Superior temporal gyrus (tissue), 1 donor: ENCODE results near the gene MTHFSD.

Experiments used
- DNase-seq: peaks from one replicate; pipeline ENCODE4 v3.0.0-alpha.2; 2016; ENCODE audit errors: extremely low spot score

Gene MTHFSD

DNA sequence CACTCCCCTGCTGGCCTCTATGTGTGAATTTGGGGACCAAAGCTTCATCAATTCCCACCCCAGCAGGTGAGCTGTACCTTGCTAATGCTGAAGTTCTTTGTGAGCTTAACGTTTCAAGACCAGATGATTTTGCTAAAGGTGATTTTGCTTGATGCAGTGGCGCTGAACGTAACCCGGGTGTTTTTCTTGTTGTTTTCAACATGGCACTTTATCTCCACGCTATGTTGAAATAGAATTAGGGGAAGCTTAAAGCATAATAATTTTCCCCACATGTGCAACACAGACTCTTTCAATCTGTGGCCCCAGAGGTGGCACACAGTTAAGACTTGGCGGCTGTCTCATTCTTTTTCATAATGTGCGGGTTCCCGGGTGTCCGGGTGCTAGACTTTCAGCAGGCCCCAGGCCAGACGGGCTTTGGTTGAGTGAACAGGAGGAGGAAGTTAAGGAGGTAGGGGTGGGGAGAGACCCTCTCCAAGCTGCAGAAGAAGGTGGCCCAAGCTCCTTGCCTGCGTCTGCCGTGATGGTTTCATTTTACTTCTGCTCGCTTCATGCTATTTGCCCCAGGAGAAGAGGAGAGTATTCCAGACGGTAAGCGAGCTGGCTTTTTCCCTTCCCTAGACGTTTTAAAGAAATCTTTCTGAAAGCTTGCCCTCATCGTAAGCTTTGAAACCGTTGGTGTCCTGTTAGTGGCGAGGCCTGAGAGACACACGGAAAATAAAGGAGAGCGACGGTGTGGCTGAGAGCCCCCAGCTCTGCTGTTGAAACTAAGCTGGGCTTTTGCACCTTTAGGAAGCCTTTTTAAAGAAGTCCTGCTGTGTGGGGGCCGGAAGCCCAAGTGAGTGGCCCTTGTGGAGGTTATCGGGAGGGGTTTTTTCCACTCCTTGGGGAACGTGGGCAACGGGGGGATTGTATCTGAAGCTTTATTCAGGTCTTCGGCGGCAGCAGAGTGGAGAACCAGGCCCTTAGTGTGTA is 15.8 kb upstream of the MTHFSD start:
- DNase-seq, result no peak

DNA sequence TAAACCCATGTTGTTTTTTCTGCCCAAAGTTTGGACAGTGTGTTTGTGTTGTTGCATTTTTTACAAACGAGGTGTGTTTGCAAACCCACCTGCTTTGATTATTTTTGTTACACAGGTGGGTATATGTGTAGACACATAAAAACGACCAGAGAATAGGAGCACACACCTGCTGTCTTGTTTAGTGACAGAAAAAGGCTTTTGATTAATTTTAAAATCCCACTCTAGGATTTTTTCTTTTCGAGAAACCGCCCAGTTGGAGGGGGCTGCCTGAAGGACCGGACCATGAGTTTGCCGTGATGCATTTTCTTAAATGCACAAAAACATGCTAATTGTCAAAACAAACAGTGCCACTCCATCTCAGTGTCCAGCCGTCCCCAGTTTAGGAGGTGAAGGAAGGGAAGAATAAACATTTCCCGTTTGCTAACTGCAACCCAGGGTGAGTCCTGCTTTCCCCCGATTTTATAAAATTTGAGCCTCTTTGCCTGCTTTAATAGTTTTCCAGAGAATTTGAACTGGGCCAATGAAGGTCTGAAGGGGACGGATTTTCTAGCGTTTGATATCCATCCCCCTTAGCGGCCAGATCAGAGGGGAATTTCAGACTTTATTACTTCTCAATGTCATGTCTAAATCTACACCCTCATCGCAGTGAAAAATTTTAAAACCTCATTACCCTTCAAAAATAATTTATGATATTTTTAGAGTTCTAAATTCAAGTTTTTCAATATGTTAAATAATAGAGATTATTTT is 14.8 kb upstream of the MTHFSD start:
- no peak for DNase-seq

DNA sequence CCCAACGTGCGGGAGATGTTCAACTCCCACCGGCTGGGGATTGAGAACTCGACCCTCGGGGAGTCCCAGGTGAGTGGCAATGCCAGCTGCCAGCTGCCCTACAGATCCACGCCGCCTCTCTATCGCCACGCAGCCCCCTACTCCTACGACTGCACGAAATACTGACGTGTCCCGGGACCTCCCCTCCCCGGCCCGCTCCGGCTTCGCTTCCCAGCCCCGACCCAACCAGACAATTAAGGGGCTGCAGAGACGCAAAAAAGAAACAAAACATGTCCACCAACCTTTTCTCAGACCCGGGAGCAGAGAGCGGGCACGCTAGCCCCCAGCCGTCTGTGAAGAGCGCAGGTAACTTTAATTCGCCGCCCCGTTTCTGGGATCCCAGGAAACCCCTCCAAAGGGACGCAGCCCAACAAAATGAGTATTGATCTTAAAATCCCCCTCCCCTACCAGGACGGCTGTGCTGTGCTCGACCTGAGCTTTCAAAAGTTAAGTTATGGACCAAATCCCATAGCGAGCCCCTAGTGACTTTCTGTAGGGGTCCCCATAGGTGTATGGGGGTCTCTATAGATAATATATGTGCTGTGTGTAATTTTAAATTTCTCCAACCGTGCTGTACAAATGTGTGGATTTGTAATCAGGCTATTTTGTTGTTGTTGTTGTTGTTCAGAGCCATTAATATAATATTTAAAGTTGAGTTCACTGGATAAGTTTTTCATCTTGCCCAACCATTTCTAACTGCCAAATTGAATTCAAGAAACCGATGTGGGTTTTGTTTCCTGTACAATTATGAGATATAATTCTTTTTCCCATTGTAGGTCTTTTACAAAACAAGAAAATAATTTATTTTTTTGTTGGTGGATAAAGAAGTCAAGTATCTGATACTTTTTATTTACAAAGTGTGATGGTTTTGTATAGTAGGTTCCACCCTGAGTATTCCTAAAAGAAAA is 13.9 kb upstream of the MTHFSD start:
- no peak for DNase-seq

DNA sequence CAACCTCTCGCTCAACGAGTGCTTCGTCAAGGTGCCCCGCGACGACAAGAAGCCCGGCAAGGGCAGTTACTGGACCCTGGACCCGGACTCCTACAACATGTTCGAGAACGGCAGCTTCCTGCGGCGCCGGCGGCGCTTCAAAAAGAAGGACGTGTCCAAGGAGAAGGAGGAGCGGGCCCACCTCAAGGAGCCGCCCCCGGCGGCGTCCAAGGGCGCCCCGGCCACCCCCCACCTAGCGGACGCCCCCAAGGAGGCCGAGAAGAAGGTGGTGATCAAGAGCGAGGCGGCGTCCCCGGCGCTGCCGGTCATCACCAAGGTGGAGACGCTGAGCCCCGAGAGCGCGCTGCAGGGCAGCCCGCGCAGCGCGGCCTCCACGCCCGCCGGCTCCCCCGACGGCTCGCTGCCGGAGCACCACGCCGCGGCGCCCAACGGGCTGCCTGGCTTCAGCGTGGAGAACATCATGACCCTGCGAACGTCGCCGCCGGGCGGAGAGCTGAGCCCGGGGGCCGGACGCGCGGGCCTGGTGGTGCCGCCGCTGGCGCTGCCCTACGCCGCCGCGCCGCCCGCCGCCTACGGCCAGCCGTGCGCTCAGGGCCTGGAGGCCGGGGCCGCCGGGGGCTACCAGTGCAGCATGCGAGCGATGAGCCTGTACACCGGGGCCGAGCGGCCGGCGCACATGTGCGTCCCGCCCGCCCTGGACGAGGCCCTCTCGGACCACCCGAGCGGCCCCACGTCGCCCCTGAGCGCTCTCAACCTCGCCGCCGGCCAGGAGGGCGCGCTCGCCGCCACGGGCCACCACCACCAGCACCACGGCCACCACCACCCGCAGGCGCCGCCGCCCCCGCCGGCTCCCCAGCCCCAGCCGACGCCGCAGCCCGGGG is 12.9 kb upstream of the MTHFSD start:
- no peak for DNase-seq

DNA sequence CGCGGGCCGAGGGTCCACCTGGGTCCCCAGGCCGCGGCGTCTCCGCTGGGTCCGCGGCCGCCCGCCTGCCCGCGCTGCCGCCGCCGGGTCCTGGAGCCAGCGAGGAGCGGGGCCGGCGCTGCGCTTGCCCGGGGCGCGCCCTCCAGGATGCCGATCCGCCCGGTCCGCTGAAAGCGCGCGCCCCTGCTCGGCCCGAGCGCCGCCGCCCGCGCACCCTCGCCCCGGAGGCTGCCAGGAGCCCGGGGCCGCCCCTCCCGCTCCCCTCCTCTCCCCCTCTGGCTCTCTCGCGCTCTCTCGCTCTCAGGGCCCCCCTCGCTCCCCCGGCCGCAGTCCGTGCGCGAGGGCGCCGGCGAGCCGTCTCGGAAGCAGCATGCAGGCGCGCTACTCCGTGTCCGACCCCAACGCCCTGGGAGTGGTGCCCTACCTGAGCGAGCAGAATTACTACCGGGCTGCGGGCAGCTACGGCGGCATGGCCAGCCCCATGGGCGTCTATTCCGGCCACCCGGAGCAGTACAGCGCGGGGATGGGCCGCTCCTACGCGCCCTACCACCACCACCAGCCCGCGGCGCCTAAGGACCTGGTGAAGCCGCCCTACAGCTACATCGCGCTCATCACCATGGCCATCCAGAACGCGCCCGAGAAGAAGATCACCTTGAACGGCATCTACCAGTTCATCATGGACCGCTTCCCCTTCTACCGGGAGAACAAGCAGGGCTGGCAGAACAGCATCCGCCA is 12.1 kb upstream of the MTHFSD start:
- DNase-seq, result no peak

DNA sequence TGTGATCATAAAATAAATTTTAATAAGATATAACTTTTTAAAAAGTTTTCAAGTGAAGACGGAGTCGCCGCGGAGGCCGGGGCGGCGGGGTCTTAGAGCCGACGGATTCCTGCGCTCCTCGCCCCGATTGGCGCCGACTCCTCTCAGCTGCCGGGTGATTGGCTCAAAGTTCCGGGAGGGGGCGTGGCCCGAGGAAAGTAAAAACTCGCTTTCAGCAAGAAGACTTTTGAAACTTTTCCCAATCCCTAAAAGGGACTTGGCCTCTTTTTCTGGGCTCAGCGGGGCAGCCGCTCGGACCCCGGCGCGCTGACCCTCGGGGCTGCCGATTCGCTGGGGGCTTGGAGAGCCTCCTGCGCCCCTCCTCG is 11.5 kb upstream of the MTHFSD start, which contains the start of gene FOXC2:
Gene FOXC2, plus strand, starts transcription at position 229 of the 365 bp plus-strand sequence. CDS start 507 bp downstream, outside the sequence.
- DNase-seq, result no peak

DNA sequence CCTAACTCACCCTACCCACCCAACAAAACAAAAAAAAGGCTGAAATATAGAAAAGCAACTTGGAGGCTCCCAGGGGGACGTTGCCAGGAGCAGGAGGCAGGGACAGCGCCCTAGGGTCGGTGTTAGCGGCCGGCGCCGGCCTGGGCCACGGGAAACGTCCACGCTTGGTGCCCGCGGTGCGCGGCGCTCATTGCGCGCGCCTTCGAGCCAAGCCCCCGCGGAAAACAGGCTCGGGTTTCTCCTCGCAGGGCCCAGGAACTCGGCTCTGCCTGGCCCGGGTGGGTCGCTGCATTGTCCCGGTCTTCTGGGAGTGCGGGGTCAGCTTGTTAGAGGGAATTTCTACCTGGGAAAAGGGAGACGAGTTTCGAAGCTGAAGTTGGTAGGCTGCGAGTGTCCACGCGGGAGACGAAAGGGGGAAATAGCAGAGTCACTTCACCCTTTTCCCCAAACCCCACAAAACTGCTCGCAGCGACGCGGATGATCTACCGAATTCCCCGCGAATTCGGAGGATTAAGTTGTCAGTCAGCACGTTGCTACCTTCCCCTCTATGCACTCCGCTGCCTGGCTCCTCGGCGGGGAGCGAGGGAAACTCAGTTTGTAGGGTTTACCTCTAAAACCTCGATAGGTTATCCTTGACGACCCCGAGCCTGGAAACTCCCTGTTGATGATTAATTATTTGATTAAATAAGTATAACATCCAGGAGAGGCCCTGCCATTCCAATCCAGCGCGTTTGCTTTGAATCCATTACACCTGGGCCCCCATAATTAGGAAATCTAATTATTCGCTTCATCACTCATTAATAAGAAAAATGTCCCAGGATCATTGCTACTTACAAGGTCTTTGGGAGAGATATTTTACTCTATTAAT is 10.8 kb upstream of the MTHFSD start:
- no peak for DNase-seq

DNA sequence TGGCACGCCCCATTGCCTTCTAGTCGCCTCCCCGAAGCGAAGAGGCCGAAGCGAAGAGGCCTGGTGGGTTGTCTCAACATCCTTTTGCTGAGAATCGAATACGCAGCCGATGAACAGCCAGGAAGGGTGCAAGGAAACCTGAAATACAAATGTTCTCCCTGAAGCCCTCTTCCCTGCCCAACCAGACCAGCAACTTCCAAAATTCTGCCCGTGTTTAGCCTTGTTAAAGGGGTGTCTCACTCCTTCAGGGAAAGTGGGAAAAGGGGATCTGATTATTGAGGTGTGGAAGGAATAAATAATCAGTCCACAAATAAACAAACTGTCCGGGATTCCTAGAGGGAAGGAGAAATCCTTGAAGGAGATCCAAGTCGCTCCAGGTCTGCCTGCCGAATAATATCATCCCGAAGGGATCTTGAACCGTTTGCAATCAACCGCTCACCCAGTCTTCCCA is 10.2 kb upstream of the MTHFSD start:
- DNase-seq, result no peak

DNA sequence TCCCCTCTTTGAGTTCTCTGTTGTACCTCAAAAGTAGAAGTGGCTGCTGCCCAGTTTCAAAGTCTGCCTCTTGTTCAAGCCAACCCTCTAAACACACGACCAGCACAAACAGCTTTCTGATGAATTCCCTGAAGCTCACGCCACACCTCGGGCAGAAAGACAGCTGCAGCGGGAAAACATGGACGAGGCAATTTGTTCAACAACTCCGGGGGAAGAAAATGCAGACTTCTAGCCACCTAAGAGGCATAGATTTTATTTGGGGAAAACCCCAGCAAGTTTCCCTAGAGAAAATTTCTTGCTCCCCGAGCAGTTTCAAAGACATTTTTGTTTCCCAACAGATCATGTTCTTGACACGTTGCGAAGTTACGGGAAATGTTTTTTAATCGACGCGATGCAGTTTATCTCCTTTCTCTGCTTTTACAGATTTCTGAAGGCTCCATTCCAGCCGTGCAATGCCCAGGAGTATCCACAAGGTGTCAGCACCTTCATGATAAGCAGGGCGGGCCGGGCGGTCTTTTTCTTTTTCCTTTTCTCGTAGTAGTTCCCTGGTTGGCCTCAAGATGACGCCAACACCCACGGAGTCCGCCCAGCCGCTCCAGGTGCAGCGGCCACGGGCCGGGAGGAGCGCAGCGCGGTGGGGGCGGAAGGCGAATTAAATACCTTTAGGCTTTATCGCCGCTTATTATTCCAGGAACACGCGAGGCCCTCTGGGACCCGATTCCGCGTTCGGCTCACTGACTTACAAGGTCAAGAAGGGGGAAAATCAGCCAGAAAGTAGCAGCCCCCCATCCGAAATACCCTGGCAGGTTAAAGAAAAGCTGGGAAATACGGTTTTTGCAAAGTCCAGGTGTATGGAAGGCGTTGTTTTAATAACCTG is 8.7 kb upstream of the MTHFSD start:
- peak; percentile 94 for DNase-seq

DNA sequence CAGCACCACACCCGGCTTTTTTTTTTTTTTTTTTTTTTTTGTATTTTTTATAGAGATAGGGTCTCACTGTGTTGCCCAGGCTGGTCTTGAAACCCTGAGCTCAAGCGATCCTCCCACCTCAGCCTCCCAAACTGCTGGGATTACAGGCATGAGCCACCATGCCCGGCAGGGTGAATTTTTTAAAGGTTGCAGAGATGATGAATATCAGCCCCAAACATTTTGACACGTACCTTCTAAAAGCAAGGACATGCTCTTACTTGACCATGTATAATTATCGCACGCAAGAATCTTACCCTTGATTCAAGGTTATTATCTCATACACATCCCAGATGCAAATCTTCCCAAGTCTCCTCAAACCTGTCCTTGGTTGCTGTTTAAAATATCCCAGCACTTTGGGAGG is 7.3 kb upstream of the MTHFSD start:
- no peak for DNase-seq

DNA sequence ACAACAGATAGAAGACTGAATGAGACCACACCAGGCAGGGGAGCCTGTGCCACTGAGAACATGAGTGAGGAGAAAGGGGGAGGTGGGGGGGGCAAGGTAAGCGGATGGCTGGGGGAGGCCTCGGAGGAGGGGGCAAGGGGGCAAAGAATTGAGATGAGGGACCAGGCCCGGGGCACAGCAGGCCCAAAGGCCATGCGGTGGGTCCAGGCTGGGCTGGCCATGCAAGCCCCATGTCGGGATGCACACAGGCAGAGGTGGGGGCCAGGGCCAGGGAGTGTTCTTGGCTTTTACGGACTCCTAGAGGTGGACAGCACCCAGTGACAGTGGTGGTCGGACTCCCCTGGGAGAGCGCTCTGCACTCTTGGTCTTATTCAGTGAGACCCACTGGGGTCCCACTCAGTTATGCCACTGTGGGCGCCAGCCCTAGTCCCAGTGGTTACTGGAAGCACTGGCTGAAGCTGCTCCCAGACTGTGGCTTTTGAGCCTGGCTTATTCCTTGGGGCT is 4.8 kb upstream of the MTHFSD start:
- DNase-seq, result no peak

DNA sequence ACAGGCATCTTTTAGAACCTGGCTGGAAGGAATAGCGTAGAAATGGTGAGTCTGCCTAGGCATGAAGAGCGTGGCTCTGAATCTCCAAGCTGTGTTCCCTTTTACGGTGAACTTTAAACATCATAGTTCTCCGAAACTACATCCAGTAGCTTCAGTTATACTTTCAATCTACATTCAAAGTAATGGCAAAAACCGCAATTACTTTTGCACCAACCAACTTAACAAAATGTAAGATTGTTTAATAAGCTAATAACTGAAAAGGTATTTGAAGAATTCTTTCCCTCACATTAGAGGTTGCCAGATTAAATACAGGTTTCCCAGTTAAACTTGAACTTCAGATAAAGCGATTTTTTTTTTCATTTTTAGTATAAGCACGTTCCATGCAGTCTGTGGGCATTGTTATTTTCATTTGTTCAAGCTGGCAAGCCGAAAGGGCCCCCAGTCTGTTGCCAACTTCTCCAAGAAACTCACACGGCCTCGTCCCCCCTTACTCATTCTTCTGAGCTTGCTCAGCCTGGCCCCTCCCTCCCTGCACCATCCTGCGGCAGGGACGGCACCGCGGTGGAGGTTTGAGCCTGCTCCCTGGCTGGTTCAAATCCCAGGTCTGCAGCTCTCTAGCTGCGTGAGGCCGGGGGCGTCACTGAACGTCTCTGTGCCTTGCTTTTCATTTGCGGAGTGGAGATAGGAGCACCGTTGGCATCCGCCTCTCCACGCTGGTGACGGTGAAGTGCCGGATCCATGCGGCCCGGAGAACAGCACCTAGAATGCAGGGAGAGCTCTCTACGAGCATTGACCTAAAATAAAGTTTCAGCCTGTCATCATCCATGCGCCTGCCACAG is 3.5 kb upstream of the MTHFSD start:
- DNase-seq, result no peak

DNA sequence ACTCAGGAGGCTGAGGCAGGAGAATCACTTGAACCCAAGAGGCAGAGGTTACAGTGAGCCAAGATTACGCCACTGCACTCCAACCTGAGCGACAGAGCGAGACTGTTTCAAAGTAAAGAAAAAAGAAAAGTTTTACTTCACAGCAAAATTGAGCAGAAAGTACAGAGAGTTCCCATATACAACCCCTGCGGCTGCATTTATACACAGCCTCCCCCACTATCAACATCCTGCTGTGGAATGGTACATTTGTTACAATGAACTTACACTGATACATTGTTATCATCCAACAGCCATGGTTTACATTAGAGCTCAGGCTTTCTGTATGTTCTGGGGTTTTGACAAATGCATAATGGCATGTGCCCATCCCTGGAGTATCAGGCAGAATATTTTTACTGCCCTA is 2.6 kb upstream of the MTHFSD start:
- DNase-seq, result no peak

DNA sequence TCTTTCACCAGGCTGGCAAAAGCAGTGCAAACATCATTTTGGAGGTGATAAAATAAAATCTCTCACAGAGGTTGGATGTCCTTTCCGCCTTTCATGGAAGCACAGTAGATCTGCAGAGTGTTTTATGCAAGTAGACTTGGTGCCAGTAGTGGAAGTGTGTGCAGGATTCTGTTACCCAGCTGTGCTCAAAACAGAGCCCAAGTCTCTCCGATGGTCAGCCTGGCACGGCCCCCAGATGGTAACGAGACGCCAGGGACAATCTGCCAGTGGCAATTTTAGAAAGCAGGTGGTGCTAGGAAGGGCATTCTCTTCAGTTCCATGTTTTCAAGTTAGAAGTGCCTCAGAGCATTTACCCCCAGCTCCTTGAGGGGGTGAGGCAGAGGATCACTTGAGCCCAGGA is 1.5 kb upstream of the MTHFSD start:
- DNase-seq, result no peak

DNA sequence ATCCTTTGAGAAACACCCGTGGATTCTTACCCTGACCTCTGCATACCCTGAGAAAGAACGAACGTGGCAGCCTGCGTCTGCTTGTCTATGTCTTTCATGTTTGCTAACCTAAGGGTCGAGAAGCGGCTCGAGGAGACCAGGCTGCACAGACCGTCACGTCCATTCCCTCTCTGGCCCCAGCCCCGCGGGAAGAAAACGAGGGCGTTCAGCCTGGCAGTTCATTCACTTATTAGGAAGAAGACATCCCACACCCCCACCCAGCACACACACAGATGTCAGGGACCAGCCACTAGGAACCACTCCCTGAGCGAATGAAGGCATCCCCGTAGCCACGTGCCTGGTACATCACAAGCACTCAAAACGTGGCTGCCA is 655 bp upstream of the MTHFSD start:
- no peak for DNase-seq

DNA sequence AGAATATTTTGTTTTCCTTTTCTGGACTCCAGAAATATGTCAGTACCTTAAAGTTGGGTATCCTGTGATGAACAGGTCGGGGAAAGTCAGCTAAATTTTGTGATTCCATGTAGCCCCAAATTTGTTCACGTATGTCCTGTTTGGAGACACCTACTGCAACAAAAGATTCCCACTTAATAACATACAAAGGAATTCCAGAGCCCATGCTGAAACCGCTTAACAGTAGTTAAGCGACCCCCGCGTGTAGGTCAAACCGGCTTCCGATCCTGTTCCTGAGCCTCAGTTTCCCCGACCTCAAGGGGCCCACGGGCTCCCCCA is 477 bp downstream of the MTHFSD start:
- DNase-seq, result no peak

DNA sequence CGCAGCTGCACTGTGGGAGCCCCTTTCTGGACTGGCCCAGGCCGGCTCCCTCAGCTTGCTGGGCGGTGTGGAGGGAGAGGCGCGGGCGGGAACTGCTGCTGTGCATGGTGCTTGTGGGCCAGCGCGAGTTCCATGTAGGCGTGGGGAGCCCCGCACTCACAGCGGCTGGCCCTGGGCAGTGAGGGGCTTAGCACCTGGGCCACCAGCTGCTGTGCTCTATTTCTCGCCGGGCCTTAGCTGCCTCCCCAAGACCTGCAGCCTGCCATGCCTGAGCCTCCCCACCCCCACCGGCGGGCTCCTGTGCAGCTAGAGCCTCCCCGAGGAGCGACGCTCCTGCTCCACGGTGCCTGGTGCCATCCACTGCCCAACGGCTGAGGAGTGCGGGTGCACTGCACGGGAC is 1.7 kb downstream of the MTHFSD start:
- no peak for DNase-seq
